IPS DF 6.9 (cell line): ENCODE measurements around the gene KRT3.

Experiments used
- DNase-seq: peaks from one replicate; pipeline ENCODE4 v3.0.0-alpha.2; 2013; ENCODE audit warnings: low read depth, low spot score
- H3K27ac ChIP-seq: one replicate; pipeline ENCODE4 v1.5.1; 2013; ENCODE audit warnings: low read length, control low read depth
- H3K27me3 ChIP-seq: 2 replicates; pipeline ENCODE4 v1.6.1; 2013; ENCODE audit warnings: mild to moderate bottlenecking, low read length; ENCODE audit not compliant: control insufficient read depth, insufficient read depth
- H3K36me3 ChIP-seq: 2 replicates; pipeline ENCODE4 v1.6.1; 2013; ENCODE audit warnings: low read length; ENCODE audit not compliant: control insufficient read depth, insufficient read depth
- H3K4me1 ChIP-seq: 2 replicates; pipeline ENCODE4 v1.6.1; 2013; ENCODE audit warnings: low read length; ENCODE audit not compliant: control insufficient read depth, insufficient read depth
- H3K4me3 ChIP-seq: 2 replicates; pipeline ENCODE4 v1.5.1; 2013; ENCODE audit warnings: mild to moderate bottlenecking, low read length
- H3K9me3 ChIP-seq: 2 replicates; pipeline ENCODE4 v1.6.1; 2013; ENCODE audit warnings: low read length, inconsistent platforms; ENCODE audit not compliant: control insufficient read depth, insufficient read depth
- WGBS: extraction: QIAGEN DNeasy Blood & Tissue Kit; methylation state at CpG from one replicate; pipeline ENCODE4 v1.1.7; 2013; ENCODE audit warnings: mixed read lengths, missing lambda C conversion rate; ENCODE audit not compliant: insufficient read length, insufficient coverage; 5-methylcytosine and 5-hydroxymethylcytosine counted together

Gene KRT3

GRCh38 chr12:52826611-52827498 lies 30.9 kb upstream of the KRT3 start:
- peak; percentile 16 for DNase-seq
- WGBS: no CpG with 5 or more reads among the region's 11 CpGs
- H3K4me3 ChIP-seq: no peak overlapping the region
- H3K36me3 ChIP-seq: no peaks in the 10 kb centered on the region
- no peaks in the 10 kb centered on the region for H3K9me3 ChIP-seq
- no peak overlapping the region for H3K27ac ChIP-seq
- H3K27me3 ChIP-seq: no peaks in the 10 kb centered on the region
- H3K4me1 ChIP-seq: no peaks in the 10 kb centered on the region

- Histone ChIP-seq H3K27me3 (no peaks in the 10 kb centered on the region), H3K4me3 (no peak overlapping the region), H3K4me1 (no peaks in the 10 kb centered on the region), H3K36me3 (no peaks in the 10 kb centered on the region), H3K9me3 (no peaks in the 10 kb centered on the region), H3K27ac (no peak overlapping the region)
- no peak for DNase-seq
- WGBS: no CpG with 5 or more reads among the region's 4 CpGs
Measured at GRCh38 chr12:52825961-52826360, 30.0 kb upstream of the KRT3 start.

DNA sequence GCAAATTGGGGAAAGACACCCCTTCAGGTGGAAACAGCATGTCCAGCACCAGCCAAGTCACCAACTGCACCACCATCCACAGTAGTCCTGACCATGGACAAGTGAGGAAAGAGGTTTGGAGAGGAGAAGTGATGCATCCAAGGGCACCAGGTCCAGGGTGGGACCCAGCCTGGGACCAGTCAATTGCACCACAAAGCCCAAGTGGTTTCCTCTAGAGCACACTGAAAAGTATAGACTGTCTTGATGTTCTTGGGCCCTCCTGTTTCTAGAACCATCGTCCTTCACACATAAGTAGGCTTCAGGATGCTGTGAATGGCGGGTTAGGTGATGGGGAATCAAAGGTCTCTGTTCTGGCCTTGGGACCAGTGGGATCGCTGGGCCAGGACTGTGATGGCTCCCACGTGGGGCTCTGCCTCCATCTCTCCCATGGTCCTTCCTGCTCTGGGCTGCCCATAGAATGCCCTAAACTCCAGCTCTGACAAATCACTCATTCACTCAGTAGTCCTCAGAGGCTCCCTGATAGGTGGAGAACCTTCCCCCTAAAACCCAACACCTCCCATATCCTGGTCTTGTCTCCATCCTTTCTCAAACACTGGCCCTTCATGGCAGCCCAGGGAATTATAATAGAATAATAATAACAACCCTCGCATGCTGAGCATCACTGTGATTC lies 29.0 kb upstream of the KRT3 start:
- Histone ChIP-seq H3K36me3 (no peaks in the 10 kb centered on the region), H3K4me1 (no peaks in the 10 kb centered on the region), H3K4me3 (no peak overlapping the region), H3K9me3 (no peaks in the 10 kb centered on the region), H3K27ac (no peak overlapping the region), H3K27me3 (no peaks in the 10 kb centered on the region)
- no peak for DNase-seq
- WGBS: no CpG with 5 or more reads among the region's 5 CpGs

- Histone ChIP-seq H3K4me3 (no peak overlapping the region), H3K4me1 (no peaks in the 10 kb centered on the region), H3K9me3 (no peaks in the 10 kb centered on the region), H3K27ac (no peak overlapping the region), H3K27me3 (no peaks in the 10 kb centered on the region), H3K36me3 (no peaks in the 10 kb centered on the region)
- DNase-seq: no peak
- WGBS: no CpG with 5 or more reads among the region's 15 CpGs
Measured at GRCh38 chr12:52823761-52824450, 28.0 kb upstream of the KRT3 start.

GRCh38 chr12:52822771-52823510 lies 27.0 kb upstream of the KRT3 start:
- DNase-seq: no peak
- no peaks in the 10 kb centered on the region for H3K9me3 ChIP-seq
- no peaks in the 10 kb centered on the region for H3K36me3 ChIP-seq
- WGBS: no CpG with 5 or more reads among the region's 16 CpGs
- H3K4me1 ChIP-seq: no peaks in the 10 kb centered on the region
- H3K27ac ChIP-seq: no peak overlapping the region
- no peaks in the 10 kb centered on the region for H3K27me3 ChIP-seq
- no peak overlapping the region for H3K4me3 ChIP-seq

- no CpG with 5 or more reads among the region's 10 CpGs for WGBS
- DNase-seq: no peak
- H3K4me3 ChIP-seq: no peak overlapping the region
- H3K27me3 ChIP-seq: no peaks in the 10 kb centered on the region
- H3K4me1 ChIP-seq: no peaks in the 10 kb centered on the region
- no peak overlapping the region for H3K27ac ChIP-seq
- no peaks in the 10 kb centered on the region for H3K36me3 ChIP-seq
- H3K9me3 ChIP-seq: no peaks in the 10 kb centered on the region
Measured at GRCh38 chr12:52821826-52822660, 26.1 kb upstream of the KRT3 start.

DNA sequence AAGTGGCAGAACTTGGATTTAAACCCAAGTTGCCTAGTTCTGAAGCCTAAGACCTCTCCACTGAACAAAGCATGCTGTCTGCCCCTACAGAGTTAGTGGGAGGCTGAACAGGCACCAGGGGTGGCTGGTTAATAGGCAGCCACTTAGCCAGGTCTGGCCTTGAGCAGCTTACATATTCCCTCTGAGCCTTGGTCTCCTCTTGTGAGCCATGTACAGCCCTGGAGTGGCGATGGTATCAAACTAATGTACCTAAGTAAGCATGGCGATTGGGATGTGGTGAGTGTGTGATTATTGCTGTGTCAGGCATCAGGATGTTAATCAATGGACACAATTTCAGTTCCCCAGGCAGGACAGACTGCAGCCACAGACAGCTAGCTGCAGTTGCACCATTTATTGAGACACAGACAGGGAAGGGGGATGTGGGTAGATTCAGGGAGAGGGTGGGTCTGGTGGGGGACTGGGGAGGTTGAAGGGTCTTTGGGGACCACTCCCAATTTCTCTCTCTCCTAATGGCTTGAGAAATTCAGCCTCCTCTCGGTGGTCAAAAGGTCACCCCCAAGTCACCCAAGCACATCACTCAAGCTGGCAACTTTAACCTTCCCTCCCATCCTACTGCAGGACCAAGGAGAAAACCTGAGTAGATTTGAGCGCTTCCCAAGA lies 25.3 kb upstream of the KRT3 start:
- Histone ChIP-seq H3K9me3 (no peaks in the 10 kb centered on the region), H3K36me3 (no peaks in the 10 kb centered on the region), H3K4me1 (no peaks in the 10 kb centered on the region), H3K27ac (no peak overlapping the region), H3K27me3 (no peaks in the 10 kb centered on the region), H3K4me3 (no peak overlapping the region)
- WGBS: no CpG with 5 or more reads among the region's 4 CpGs
- no peak for DNase-seq

- Histone ChIP-seq H3K4me3 (no peak overlapping the region), H3K4me1 (no peaks in the 10 kb centered on the region), H3K9me3 (no peaks in the 10 kb centered on the region), H3K36me3 (no peaks in the 10 kb centered on the region), H3K27ac (no peak overlapping the region), H3K27me3 (no peaks in the 10 kb centered on the region)
- no peak for DNase-seq
- no CpG with 5 or more reads among the region's 6 CpGs for WGBS
Measured at GRCh38 chr12:52820521-52820920, 24.6 kb upstream of the KRT3 start.

DNA sequence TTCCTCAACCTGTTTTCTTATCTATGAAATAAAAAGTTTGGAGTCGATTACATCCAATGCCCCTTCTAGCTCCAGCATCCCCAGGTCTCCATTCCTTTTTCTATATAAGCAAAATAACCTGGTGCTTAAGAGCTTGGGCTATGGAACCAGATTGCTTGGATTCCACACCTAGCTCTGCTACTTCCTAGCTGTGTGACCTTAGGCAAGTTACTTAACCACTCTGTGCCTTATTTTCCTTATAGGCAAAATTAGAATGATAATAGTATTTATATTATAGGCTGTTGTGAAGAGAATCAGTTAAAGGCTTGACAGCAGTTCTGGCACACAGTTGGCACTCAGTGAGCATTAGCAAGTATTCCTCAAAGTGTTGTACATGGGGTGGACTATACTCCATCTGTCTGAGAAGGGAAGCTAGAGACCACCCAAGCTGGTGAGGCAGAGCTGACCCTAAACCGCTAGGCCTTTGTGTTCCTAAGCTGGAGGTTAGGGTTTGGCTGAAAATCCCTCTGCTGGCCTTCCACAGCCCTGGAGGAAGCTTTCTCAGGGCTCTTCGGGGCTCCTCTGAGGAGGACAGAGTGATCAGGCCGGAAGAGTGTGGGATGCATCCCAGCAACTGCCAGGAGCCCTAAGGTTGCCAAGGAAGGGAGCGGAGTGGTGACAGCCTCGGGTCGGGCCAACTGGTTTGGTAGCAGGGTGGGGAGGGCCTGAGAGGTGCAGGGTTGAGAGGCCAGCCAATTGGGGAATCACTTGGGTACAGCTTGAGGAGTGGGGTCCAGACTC lies 24.0 kb upstream of the KRT3 start:
- Histone ChIP-seq H3K36me3 (no peaks in the 10 kb centered on the region), H3K4me3 (no peak overlapping the region), H3K4me1 (no peaks in the 10 kb centered on the region), H3K27me3 (no peaks in the 10 kb centered on the region), H3K27ac (no peak overlapping the region), H3K9me3 (no peaks in the 10 kb centered on the region)
- no CpG with 5 or more reads among the region's 7 CpGs for WGBS
- no peak for DNase-seq
